ACC112 (cell line): Measurements from ENCODE around the gene OR4S2.

Source experiments
- H2AFZ ChIP-seq: fragments of 200-600 bp; sonication (generic); one replicate; pipeline ENCODE4 v1.6.0; 2017; ENCODE audit warnings: antibody characterized with exemption, low read length; ENCODE audit not compliant: unreplicated experiment
- H3K27ac ChIP-seq: fragments of 200-600 bp; sonication (generic); 2 replicates; pipeline ENCODE4 v1.5.1; 2014; ENCODE audit warnings: low read depth, mild to moderate bottlenecking, antibody characterized with exemption, low read length, moderate library complexity
- H3K27me3 ChIP-seq: fragments of 200-600 bp; sonication (generic); 2 replicates; pipeline ENCODE4 v1.6.1; 2014; ENCODE audit warnings: mild to moderate bottlenecking, antibody characterized with exemption, low read length, moderate library complexity, mixed read lengths; ENCODE audit not compliant: insufficient read depth
- H3K36me3 ChIP-seq: fragments of 200-600 bp; sonication (generic); 2 replicates; pipeline ENCODE4 v1.6.1; 2016; ENCODE audit warnings: mild to moderate bottlenecking, antibody characterized with exemption, low read length, moderate library complexity, mixed read lengths; ENCODE audit not compliant: insufficient read depth
- H3K4me1 ChIP-seq: fragments of 200-600 bp; sonication (generic); one replicate; pipeline ENCODE4 v1.6.1; 2016; ENCODE audit warnings: low read length, mixed read lengths; ENCODE audit not compliant: insufficient read depth, unreplicated experiment, control insufficient read depth
- H3K4me3 ChIP-seq: fragments of 200-600 bp; sonication (generic); 2 replicates; pipeline ENCODE4 v1.5.1; 2014; ENCODE audit warnings: mild to moderate bottlenecking, low read depth, low read length
- H3K79me2 ChIP-seq: fragments of 200-600 bp; sonication (generic); one replicate; pipeline ENCODE4 v1.6.0; 2016; ENCODE audit warnings: low read length; ENCODE audit not compliant: control insufficient read depth, unreplicated experiment, insufficient read depth

The OR4S2 gene, protein sequence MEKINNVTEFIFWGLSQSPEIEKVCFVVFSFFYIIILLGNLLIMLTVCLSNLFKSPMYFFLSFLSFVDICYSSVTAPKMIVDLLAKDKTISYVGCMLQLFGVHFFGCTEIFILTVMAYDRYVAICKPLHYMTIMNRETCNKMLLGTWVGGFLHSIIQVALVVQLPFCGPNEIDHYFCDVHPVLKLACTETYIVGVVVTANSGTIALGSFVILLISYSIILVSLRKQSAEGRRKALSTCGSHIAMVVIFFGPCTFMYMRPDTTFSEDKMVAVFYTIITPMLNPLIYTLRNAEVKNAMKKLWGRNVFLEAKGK

GRCh38 chr11:55648027-55648426 lies at the start of gene OR4S2:
OR4S2 (plus strand) TSS chr11:55648327; CDS start chr11:55650904, 2,577 bp downstream.
- no peaks in the 10 kb centered on the region for H3K36me3 ChIP-seq
- H3K4me1 ChIP-seq = no peaks in the 10 kb centered on the region
- no peak within 1 kb of the TSS for H3K27ac ChIP-seq
- no peaks in the 10 kb centered on the region for H3K27me3 ChIP-seq
- H3K79me2 ChIP-seq = no peaks in the 10 kb centered on the region
- no peak within 1 kb of the TSS for H3K4me3 ChIP-seq
- no peak within 1 kb of the TSS for H2AFZ ChIP-seq

DNA sequence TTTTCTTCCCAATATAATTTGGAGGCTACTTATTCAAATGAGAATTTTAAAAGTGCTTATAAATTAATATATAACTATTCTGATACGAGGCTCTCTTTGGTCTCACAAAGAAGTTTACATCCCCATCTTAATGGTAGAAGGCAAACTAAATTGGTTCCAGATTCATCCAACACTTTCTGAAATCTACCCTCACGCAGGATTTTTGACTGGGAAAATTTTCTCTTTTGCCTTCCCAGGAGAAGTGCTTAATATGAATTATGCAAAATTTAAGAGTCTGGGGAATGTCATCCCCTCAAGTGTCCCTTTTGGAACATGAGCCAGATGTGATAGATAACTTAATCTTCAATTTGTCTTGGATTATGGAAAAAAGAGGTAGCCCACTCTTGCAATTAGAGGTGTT lies 40.6 kb upstream of the OR4S2 start, which contains the start of gene OR4C11:
OR4C11 (minus strand) TSS at position 101 of the 400 bp plus-strand sequence. CDS start 3,272 bp downstream, outside the sequence.
- Histone ChIP-seq H2AFZ (no peak within 1 kb of the TSS), H3K27ac (no peak within 1 kb of the TSS), H3K4me3 (no peak within 1 kb of the TSS), H3K27me3 (no peaks in the 10 kb centered on the region), H3K4me1 (no peaks in the 10 kb centered on the region), H3K79me2 (no peaks in the 10 kb centered on the region), H3K36me3 (no peaks in the 10 kb centered on the region)

- no peaks in the 10 kb centered on the region for H3K36me3 ChIP-seq
- no peaks in the 10 kb centered on the region for H3K4me1 ChIP-seq
- no peaks in the 10 kb centered on the region for H3K27me3 ChIP-seq
- no peak overlapping the region for H2AFZ ChIP-seq
- H3K4me3 ChIP-seq = no peak overlapping the region
- no peaks in the 10 kb centered on the region for H3K79me2 ChIP-seq
- H3K27ac ChIP-seq = no peak overlapping the region
These were observed 23.6 kb upstream of the OR4S2 start for GRCh38 chr11:55624531-55624930.

DNA sequence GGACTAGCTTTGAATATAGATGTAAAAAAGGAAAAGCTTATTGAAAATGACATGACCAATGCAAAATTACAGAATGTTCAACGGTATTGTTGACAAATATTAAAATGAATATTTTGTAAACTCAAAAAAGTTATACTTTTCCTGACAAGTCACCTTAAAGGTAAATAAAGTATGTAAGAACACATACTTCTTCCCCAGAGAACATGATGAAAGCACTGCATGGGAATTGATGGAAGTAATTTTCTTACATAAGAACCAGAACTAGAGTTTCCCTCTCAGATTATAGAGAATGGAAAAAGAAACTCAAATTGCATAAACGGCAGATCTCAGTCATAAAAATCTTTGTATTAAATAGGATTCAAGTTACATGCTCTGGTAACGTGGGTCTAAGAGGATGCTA lies 13.3 kb upstream of the OR4S2 start, which contains the start of gene OR4P4:
OR4P4 (plus strand) TSS at position 301 of the 400 bp plus-strand sequence.
- no peak within 1 kb of the TSS for H2AFZ ChIP-seq
- H3K27ac ChIP-seq = no peak within 1 kb of the TSS
- no peaks in the 10 kb centered on the region for H3K36me3 ChIP-seq
- no peaks in the 10 kb centered on the region for H3K27me3 ChIP-seq
- H3K4me1 ChIP-seq = no peaks in the 10 kb centered on the region
- no peak within 1 kb of the TSS for H3K4me3 ChIP-seq
- H3K79me2 ChIP-seq = no peaks in the 10 kb centered on the region

GRCh38 chr11:55652560-55652959 lies 4.4 kb downstream of the OR4S2 start:
- Histone ChIP-seq H3K79me2 (no peaks in the 10 kb centered on the region), H3K36me3 (no peaks in the 10 kb centered on the region), H3K27me3 (no peaks in the 10 kb centered on the region), H3K4me3 (no peak overlapping the region), H2AFZ (no peak overlapping the region), H3K27ac (no peak overlapping the region), H3K4me1 (no peaks in the 10 kb centered on the region)

DNA sequence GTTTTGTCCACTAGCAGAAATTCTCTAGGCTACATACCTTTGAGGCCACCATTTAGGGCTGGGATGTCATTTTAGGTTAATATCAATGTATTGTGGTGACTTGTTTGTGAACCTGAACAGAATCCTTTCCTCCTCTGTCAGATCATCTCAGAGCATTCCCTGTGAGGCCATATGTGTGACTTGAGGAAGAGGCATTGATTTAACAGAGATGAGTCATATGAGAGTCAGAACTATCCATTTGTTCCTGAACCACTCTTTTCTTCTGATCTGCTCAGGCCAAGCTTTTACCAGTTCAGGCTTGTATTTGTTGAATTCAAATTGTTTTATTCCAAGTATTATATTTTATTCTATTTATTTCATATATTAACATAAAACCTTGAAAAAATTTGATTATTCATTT lies 7.0 kb downstream of the OR4S2 start:
- no peaks in the 10 kb centered on the region for H3K36me3 ChIP-seq
- H3K27ac ChIP-seq = no peak overlapping the region
- no peaks in the 10 kb centered on the region for H3K4me1 ChIP-seq
- no peak overlapping the region for H2AFZ ChIP-seq
- H3K79me2 ChIP-seq = no peaks in the 10 kb centered on the region
- H3K4me3 ChIP-seq = no peak overlapping the region
- no peaks in the 10 kb centered on the region for H3K27me3 ChIP-seq

DNA sequence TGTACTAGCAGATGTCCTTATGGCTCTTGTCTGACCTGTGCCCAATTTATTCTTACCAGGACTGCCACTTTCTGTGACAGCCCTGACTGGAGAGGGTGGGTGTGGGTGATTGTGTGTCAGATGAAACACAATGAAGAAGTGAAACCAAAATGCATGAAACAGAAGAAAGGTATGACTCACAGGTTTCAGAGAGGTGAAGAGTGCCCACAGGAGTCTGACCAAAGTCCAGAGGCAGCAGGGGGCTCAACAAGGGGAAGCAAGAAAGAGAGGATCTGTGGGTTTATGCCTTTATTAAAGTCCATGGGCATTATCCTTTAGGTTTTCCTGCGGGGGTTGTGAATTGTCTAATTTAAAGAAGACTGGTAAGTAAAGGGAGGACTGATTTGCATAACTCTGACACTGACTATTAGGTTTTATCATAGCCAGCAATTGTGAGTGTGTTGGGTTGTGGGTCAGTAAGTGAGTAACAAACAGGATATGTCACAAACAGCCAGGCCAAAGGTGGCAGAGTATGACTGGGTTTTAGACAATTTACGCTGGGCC lies 10.0 kb downstream of the OR4S2 start:
- H3K27ac ChIP-seq = no peak overlapping the region
- no peaks in the 10 kb centered on the region for H3K79me2 ChIP-seq
- no peak overlapping the region for H2AFZ ChIP-seq
- no peaks in the 10 kb centered on the region for H3K27me3 ChIP-seq
- no peaks in the 10 kb centered on the region for H3K36me3 ChIP-seq
- H3K4me3 ChIP-seq = no peak overlapping the region
- H3K4me1 ChIP-seq = no peaks in the 10 kb centered on the region

GRCh38 chr11:55658608-55659007 lies 10.5 kb downstream of the OR4S2 start:
- H3K4me3 ChIP-seq = no peak overlapping the region
- no peaks in the 10 kb centered on the region for H3K27me3 ChIP-seq
- H2AFZ ChIP-seq = no peak overlapping the region
- H3K4me1 ChIP-seq = no peaks in the 10 kb centered on the region
- H3K27ac ChIP-seq = no peak overlapping the region
- H3K79me2 ChIP-seq = no peaks in the 10 kb centered on the region
- H3K36me3 ChIP-seq = no peaks in the 10 kb centered on the region

DNA sequence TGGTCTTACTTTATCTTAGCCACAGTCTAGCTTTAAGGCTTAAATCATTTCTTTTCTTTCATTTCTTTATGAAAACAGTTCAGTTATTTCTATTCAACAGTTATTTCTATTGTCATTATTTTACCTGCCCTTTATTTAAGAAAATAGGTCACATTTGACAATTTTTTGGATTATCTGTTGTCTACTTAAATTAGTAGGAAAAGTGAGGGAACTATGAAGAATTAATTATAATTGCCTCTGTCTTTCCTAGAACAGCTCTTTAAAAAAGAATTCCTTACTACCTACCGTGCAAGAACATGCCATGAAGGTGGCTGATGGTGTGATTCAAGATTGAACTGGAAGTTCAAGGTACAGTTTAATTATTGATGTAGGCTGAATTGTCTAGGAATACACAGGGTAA lies 13.8 kb downstream of the OR4S2 start, which contains the start of gene OR4C6:
OR4C6 (plus strand) TSS at position 301 of the 400 bp plus-strand sequence. CDS start 2,966 bp downstream, outside the sequence.
- Histone ChIP-seq H3K27me3 (no peaks in the 10 kb centered on the region), H2AFZ (no peak within 1 kb of the TSS), H3K36me3 (no peaks in the 10 kb centered on the region), H3K4me3 (no peak within 1 kb of the TSS), H3K27ac (no peak within 1 kb of the TSS), H3K4me1 (no peaks in the 10 kb centered on the region), H3K79me2 (no peaks in the 10 kb centered on the region)

- Histone ChIP-seq H3K27ac (no peak overlapping the region), H3K4me1 (no peaks in the 10 kb centered on the region), H2AFZ (no peak overlapping the region), H3K27me3 (no peaks in the 10 kb centered on the region), H3K4me3 (no peak overlapping the region), H3K36me3 (no peaks in the 10 kb centered on the region), H3K79me2 (no peaks in the 10 kb centered on the region)
These were observed 21.2 kb downstream of the OR4S2 start for GRCh38 chr11:55669376-55669775.

DNA sequence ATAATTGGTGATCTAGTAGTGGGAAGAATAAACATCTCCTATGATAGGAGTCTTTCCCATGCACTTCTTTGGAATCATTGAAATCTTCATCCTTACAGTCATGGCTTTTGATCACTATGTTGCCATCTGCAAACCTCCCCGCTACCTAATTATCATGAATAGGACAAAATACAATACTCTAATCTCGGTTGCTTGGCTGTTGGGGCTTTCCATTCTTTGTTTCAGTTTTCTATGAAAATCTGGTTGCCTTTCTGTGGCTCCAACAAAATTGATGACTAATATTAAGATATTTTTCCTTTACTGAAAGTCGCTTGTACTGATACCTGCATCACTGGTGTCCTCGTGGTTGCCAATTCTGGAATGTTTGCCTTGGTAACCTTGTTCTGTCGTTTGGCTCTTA lies 25.7 kb downstream of the OR4S2 start:
- Histone ChIP-seq H3K79me2 (no peaks in the 10 kb centered on the region), H3K27me3 (no peaks in the 10 kb centered on the region), H3K4me3 (no peak overlapping the region), H3K4me1 (no peaks in the 10 kb centered on the region), H3K36me3 (no peaks in the 10 kb centered on the region), H3K27ac (no peak overlapping the region), H2AFZ (no peak overlapping the region)
